Activated CD8-positive, alpha-beta T cell treated with anti-CD3 and anti-CD28 coated beads for 36 hours (primary cell): ENCODE measurements around the gene IL22RA1. TPM values are rescaled to one million over a fixed set of nuclear protein-coding genes. Genes with fewer than 3 reads are reported as not detected.

ENCODE experiments used
- ATAC-seq: fragments of 200-7000 bp; cut with Tn5 transposase; one replicate; pipeline ENCODE4 v1.10.0; 2021; ENCODE audit warnings: mild to moderate bottlenecking, moderate library complexity
- CTCF ChIA-PET: fragments of 350-600 bp; sonication (Branson Sonifier 250); formaldehyde crosslinking; loops from one replicate; lab custom pipeline; 2021; ENCODE audit warnings: antibody characterized with exemption; lab: Charles Lee
- POLR2A ChIA-PET: fragments of 350-600 bp; sonication (Branson Sonifier 250); formaldehyde crosslinking; loops from one replicate; lab custom pipeline; 2021; ENCODE audit warnings: antibody characterized with exemption; lab: Charles Lee
- DNase-seq: peaks from one replicate; pipeline ENCODE4 v3.0.0-alpha.2; 2020
- H3K27ac Mint-ChIP-seq: one replicate; pipeline ENCODE4 v1.8.0; 2021; ENCODE audit warnings: mild to moderate bottlenecking, mixed read lengths
- H3K27me3 Mint-ChIP-seq: one replicate; pipeline ENCODE4 v1.8.0; 2021; ENCODE audit warnings: mixed read lengths
- H3K36me3 Mint-ChIP-seq: one replicate; pipeline ENCODE4 v1.8.0; 2021; ENCODE audit warnings: low read depth, mixed read lengths
- H3K4me1 Mint-ChIP-seq: one replicate; pipeline ENCODE4 v1.8.0; 2021; ENCODE audit warnings: low read depth, mixed read lengths
- H3K4me3 Mint-ChIP-seq: one replicate; pipeline ENCODE4 v1.8.0; 2021; ENCODE audit warnings: mild to moderate bottlenecking, moderate library complexity, mixed read lengths
- H3K9me3 Mint-ChIP-seq: one replicate; pipeline ENCODE4 v1.8.0; 2021; ENCODE audit warnings: mixed read lengths
- intact Hi-C: fragments of 100-400 bp; cut with micrococcal nuclease; formaldehyde crosslinking; loops from one replicate; pipeline ENCODE4 v1.10.0; 2022
- total RNA-seq, 2 experiments: library from RNA; stranded (reverse); gene quantifications; one replicate each; pipeline ENCODE4 v1.2.3, GENCODE V29; 2021
- TF ChIP-seq, protein P1 (sequence below): fragments of 200-600 bp; IDR thresholded peaks from one replicate; pipeline ENCODE4 v1.8.0; 2022; ENCODE audit warnings: antibody characterized with exemption, mild to moderate bottlenecking

IL22RA1 gene
- total RNA-seq, 2 experiments from 2014 or later: not detected

DNA sequence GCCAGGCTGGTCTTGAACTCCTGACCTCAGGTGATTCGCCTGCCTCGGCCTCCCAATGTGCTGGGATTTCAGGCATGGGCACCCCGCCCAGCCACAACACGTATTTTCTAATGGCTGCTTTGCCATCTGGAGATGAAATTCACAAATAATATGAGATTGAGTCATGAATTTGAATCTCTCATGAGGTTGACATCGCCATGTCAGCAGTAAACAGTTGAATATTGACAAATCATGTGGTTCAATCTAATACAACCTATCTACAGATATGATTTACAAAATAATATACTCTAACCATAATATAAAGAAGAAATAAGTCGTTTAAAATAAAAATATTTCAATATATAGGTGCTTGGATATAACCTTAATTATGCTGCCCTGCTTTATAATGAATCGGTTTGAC is 73.1 kb downstream of the IL22RA1 start:
- Mint-ChIP-seq H3K27ac (no peak overlapping the region), H3K4me1 (no peaks in the 10 kb centered on the region), H3K4me3 (no peak overlapping the region), H3K27me3 (peaks cover 2% of the 10 kb centered on the region), H3K36me3 (no peaks in the 10 kb centered on the region), H3K9me3 (no peaks in the 10 kb centered on the region)
- TF ChIP-seq, protein P1, sequence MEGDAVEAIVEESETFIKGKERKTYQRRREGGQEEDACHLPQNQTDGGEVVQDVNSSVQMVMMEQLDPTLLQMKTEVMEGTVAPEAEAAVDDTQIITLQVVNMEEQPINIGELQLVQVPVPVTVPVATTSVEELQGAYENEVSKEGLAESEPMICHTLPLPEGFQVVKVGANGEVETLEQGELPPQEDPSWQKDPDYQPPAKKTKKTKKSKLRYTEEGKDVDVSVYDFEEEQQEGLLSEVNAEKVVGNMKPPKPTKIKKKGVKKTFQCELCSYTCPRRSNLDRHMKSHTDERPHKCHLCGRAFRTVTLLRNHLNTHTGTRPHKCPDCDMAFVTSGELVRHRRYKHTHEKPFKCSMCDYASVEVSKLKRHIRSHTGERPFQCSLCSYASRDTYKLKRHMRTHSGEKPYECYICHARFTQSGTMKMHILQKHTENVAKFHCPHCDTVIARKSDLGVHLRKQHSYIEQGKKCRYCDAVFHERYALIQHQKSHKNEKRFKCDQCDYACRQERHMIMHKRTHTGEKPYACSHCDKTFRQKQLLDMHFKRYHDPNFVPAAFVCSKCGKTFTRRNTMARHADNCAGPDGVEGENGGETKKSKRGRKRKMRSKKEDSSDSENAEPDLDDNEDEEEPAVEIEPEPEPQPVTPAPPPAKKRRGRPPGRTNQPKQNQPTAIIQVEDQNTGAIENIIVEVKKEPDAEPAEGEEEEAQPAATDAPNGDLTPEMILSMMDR: no peak
- ChIA-PET CTCF (interaction anchor here (0.7 to 2.4 kb wide), 4 partner anchors 9 to 783 kb away, joined by 3 to 19 read pairs (median 14); partner anchors contain the start of gene MYOM3), POLR2A (interaction anchor here (0.8 to 1.5 kb wide), 2 partner anchors 9 to 122 kb away, joined by 3 read pairs; no protein-coding TSS in a partner anchor)
- DNase-seq: no peak
- no peak for ATAC-seq
- intact Hi-C loops: no loop called here

Other genes starting within 250 kb of the IL22RA1 start
- gene CNR2, start 229.8 kb downstream of the IL22RA1 start, total RNA-seq: under 1 TPM; 0.25 TPM
- 100 to 1,000 TPM; 130 to 133 TPM for gene PNRC2, start 183.3 kb downstream of the IL22RA1 start, total RNA-seq
- gene SRSF10, start 162.8 kb downstream of the IL22RA1 start, total RNA-seq: 100 to 1,000 TPM; 203 to 206 TPM
- not detected for gene MYOM3, start 31.0 kb downstream of the IL22RA1 start, total RNA-seq
- 1 to 10 TPM; 4.8 to 6.4 TPM for gene IFNLR1, start 44.1 kb upstream of the IL22RA1 start, total RNA-seq
- not detected for gene GRHL3, start 176.2 kb upstream of the IL22RA1 start, total RNA-seq